SK-N-SH (cell line): Measurements from ENCODE around the gene KCNMB1. TPM values are rescaled to one million over a fixed set of nuclear protein-coding genes. Genes with fewer than 3 reads are reported as not detected.

ENCODE experiments used
- CTCF ChIA-PET: fragments of 300-600, 350-600 bp; formaldehyde crosslinking; extraction: SDS; loops from one replicate; lab custom pipeline; 2021; lab: Yijun Ruan, JAX
- POLR2A ChIA-PET: fragments of 350-600 bp; sonication (Branson Sonifier 250); formaldehyde crosslinking; extraction: SDS; loops from one replicate; lab custom pipeline; 2020; ENCODE audit warnings: antibody characterized with exemption, inconsistent platforms; lab: Yijun Ruan, JAX
- DNase-seq: peaks from one replicate; pipeline ENCODE4 v3.0.0; 2012
- H2AFZ ChIP-seq: fragments of 200-600 bp; sonication (generic); 2 replicates; pipeline ENCODE4 v1.8.1; 2016; ENCODE audit warnings: antibody characterized with exemption, mild to moderate bottlenecking, low read depth
- H3F3A ChIP-seq: fragments of 200-600 bp; sonication (generic); replicated peaks from 2 replicates; pipeline ENCODE3; 2016; ENCODE audit warnings: antibody characterized with exemption, mild to moderate bottlenecking; ENCODE audit not compliant: insufficient read depth
- H3K27ac ChIP-seq, 2 experiments: fragments of 200-500 bp in 1 of 2; fragments of 200-600 bp in 1 of 2; sonication (Bioruptor generic) in 1 of 2; sonication (generic), shearing (Covaris generic) in 1 of 2; 2 replicates each; pipeline versions ENCODE4 v1.5.1 to v1.6.1; 2014 to 2016; ENCODE audit warnings: low read depth in 2 of 2, inconsistent platforms in 1 of 2, low read length in 1 of 2, mild to moderate bottlenecking in 1 of 2, mixed read lengths in 1 of 2
- H3K27me3 ChIP-seq: fragments of 200-600 bp; sonication (generic), shearing (Covaris generic); 2 replicates; pipeline ENCODE4 v1.6.1; 2016; ENCODE audit warnings: mixed run types; ENCODE audit not compliant: insufficient read depth
- H3K36me3 ChIP-seq, 2 experiments: fragments of 200-500 bp in 1 of 2; fragments of 200-600 bp in 1 of 2; sonication (Bioruptor generic) in 1 of 2; sonication (generic) in 1 of 2; replicated peaks in 1 of 2; 2 replicates each; pipeline versions ENCODE3 to v1.5.1; 2014 to 2016; ENCODE audit warnings: low read length in 1 of 2, mild to moderate bottlenecking in 1 of 2; ENCODE audit not compliant: insufficient read depth in 2 of 2, control insufficient read depth in 1 of 2
- H3K4me1 ChIP-seq, 2 experiments: fragments of 200-500 bp in 1 of 2; fragments of 200-600 bp in 1 of 2; sonication (Bioruptor generic) in 1 of 2; sonication (generic), shearing (Covaris generic) in 1 of 2; 2 replicates each; pipeline versions ENCODE4 v1.5.1 to v1.6.1; 2014 to 2016; ENCODE audit warnings: low read depth in 1 of 2, low read length in 1 of 2, mixed run types in 1 of 2; ENCODE audit not compliant: insufficient read depth in 2 of 2, control insufficient read depth in 1 of 2
- H3K4me2 ChIP-seq: fragments of 200-600 bp; sonication (generic), shearing (Covaris generic); 2 replicates; pipeline ENCODE4 v1.6.1; 2017; ENCODE audit warnings: mixed run types
- H3K4me3 ChIP-seq, 2 experiments: fragments of 200-500 bp in 1 of 2; fragments of 200-600 bp in 1 of 2; sonication (Bioruptor generic) in 1 of 2; sonication (generic), shearing (Covaris generic) in 1 of 2; 2 replicates each; pipeline versions ENCODE4 v1.5.1 to v1.8.1; 2014 to 2016; ENCODE audit warnings: low read depth in 2 of 2, inconsistent platforms in 1 of 2, low read length in 1 of 2, mild to moderate bottlenecking in 1 of 2, mixed read lengths in 1 of 2, moderate library complexity in 1 of 2
- H3K79me2 ChIP-seq: fragments of 200-600 bp; sonication (generic); 2 replicates; pipeline ENCODE4 v1.8.1; 2017; ENCODE audit warnings: mild to moderate bottlenecking; ENCODE audit not compliant: insufficient read depth
- H3K9ac ChIP-seq: fragments of 200-600 bp; sonication (generic); 2 replicates; pipeline ENCODE4 v1.6.1; 2017; ENCODE audit warnings: mixed run types
- H3K9me2 ChIP-seq: fragments of 200-600 bp; sonication (generic); 2 replicates; pipeline ENCODE4 v1.6.1; 2017; ENCODE audit warnings: mixed run types
- H3K9me3 ChIP-seq: fragments of 200-600 bp; sonication (generic); 2 replicates; pipeline ENCODE4 v1.6.1; 2017; ENCODE audit warnings: mixed run types, mild to moderate bottlenecking, moderate library complexity
- H4K20me1 ChIP-seq: fragments of 200-600 bp; sonication (generic); 2 replicates; pipeline ENCODE4 v1.6.1; 2017; ENCODE audit warnings: mild to moderate bottlenecking, mixed run types; ENCODE audit not compliant: insufficient read depth
- EP300 ChIP-seq, 2 experiments: IDR thresholded peaks; 2 replicates each; pipeline versions ENCODE4 v1.4.0 to v1.6.1; 2012; ENCODE audit warnings: borderline replicate concordance in 1 of 2, low read depth in 1 of 2, low read length in 1 of 2
- RAD21 ChIP-seq: IDR thresholded peaks from 2 replicates; pipeline ENCODE4 v1.6.1; 2012; ENCODE audit warnings: mild to moderate bottlenecking, low read length
- TEAD4 ChIP-seq: IDR thresholded peaks from 2 replicates; pipeline ENCODE4 v1.4.0; 2012; ENCODE audit warnings: mild to moderate bottlenecking, borderline replicate concordance; ENCODE audit not compliant: insufficient read depth
- WGBS: methylation state at CpG from one replicate; pipeline ENCODE4 v1.1.6; 2017; ENCODE audit warnings: low lambda C conversion rate; 5-methylcytosine and 5-hydroxymethylcytosine counted together
- polyA plus RNA-seq, 3 experiments: library from polyadenylated mRNA; depleted of rRNA; stranded (reverse); fragments of >200 nt; gene quantifications; 2 replicates each; pipeline ENCODE4 v1.2.3, GENCODE V29; 2012
- TF ChIP-seq, protein P1 (sequence below): IDR thresholded peaks from 2 replicates; pipeline ENCODE4 v1.4.0; 2012; ENCODE audit warnings: low read depth, borderline replicate concordance
- TF ChIP-seq, protein P2 (sequence below): IDR thresholded peaks from 2 replicates; pipeline ENCODE4; 2012
- TF ChIP-seq, protein P3 (sequence below): fragments of 150-350 bp; IDR thresholded peaks from 2 replicates; pipeline ENCODE4 v1.6.1; 2017; ENCODE audit warnings: antibody characterized with exemption, low read length, low read depth, borderline replicate concordance
- TF ChIP-seq, protein P4 (sequence below): IDR thresholded peaks from 2 replicates; pipeline ENCODE4 v1.6.1; 2012; ENCODE audit warnings: mild to moderate bottlenecking, low read depth, low read length, moderate library complexity

The KCNMB1 gene
- polyA plus RNA-seq, 1 of the 3 experiments (the other 2 are of a cell fraction) = not detected

DNA sequence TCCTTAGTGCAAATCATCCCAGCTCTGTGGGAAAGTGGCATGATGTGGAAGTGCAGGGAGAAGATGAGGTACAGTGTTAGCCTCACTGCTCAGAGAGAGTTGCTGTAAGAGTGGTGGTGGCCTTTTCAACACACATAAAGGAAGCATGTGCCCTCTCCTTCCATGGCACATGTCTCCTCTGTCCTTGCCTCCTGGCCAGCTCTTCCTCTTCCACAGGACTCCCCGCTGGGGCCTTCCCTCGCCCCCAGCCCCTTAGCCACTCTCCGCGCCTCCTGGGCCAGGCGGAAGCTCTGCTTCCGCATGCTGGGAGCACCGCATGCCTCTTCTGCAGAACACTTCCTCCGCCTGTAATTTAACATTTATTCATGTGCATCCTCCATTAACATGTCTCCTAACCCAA is 4.8 kb upstream of the KCNMB1 start:
- Histone ChIP-seq H4K20me1 (no peaks in the 10 kb centered on the region), H3K9me2 (no peaks in the 10 kb centered on the region), H3K36me3 (no peaks in the 10 kb centered on the region), H3K79me2 (no peaks in the 10 kb centered on the region), H2AFZ (no peak overlapping the region), H3K27ac (no peak overlapping the region), H3K9me3 (no peaks in the 10 kb centered on the region), H3F3A (no peaks in the 10 kb centered on the region), H3K4me3 (no peak overlapping the region), H3K27me3 (no peaks in the 10 kb centered on the region), H3K9ac (no peak overlapping the region), H3K4me1 (peaks cover 0 to 7% of the 10 kb centered on the region in 2 experiments; a peak in 1 of 4 replicates), H3K4me2 (no peak overlapping the region)
- POLR2A ChIA-PET = no interaction called here
- CTCF ChIA-PET = interaction anchor here (1.5 kb wide), 1 partner anchor 168 kb away, joined by 4 read pairs; no protein-coding TSS in a partner anchor
- no peak for DNase-seq
- TF ChIP-seq, protein P1, sequence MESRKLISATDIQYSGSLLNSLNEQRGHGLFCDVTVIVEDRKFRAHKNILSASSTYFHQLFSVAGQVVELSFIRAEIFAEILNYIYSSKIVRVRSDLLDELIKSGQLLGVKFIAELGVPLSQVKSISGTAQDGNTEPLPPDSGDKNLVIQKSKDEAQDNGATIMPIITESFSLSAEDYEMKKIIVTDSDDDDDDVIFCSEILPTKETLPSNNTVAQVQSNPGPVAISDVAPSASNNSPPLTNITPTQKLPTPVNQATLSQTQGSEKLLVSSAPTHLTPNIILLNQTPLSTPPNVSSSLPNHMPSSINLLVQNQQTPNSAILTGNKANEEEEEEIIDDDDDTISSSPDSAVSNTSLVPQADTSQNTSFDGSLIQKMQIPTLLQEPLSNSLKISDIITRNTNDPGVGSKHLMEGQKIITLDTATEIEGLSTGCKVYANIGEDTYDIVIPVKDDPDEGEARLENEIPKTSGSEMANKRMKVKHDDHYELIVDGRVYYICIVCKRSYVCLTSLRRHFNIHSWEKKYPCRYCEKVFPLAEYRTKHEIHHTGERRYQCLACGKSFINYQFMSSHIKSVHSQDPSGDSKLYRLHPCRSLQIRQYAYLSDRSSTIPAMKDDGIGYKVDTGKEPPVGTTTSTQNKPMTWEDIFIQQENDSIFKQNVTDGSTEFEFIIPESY = no peak
- TF ChIP-seq, protein P2, sequence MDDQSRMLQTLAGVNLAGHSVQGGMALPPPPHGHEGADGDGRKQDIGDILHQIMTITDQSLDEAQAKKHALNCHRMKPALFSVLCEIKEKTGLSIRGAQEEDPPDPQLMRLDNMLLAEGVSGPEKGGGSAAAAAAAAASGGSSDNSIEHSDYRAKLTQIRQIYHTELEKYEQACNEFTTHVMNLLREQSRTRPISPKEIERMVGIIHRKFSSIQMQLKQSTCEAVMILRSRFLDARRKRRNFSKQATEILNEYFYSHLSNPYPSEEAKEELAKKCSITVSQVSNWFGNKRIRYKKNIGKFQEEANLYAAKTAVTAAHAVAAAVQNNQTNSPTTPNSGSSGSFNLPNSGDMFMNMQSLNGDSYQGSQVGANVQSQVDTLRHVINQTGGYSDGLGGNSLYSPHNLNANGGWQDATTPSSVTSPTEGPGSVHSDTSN = no peak
- WGBS = 72% methylated on average over 8 of the region's 8 CpGs

GRCh38 chr5:170393235-170393634 is 4.1 kb upstream of the KCNMB1 start:
- 58% methylated on average over 6 of the region's 6 CpGs for WGBS

More at GRCh38 chr5:170393235-170393634, 4.1 kb upstream of the KCNMB1 start:
- H3F3A ChIP-seq = no peaks in the 10 kb centered on the region
- DNase-seq = no peak
- peaks cover 0 to 7% of the 10 kb centered on the region in 2 experiments; a peak in 1 of 4 replicates for H3K4me1 ChIP-seq
- H3K4me2 ChIP-seq = no peak overlapping the region
- H3K9me3 ChIP-seq = no peaks in the 10 kb centered on the region
- ChIA-PET POLR2A (no interaction called here), CTCF (interaction anchor here (1.5 kb wide), 1 partner anchor 168 kb away, joined by 4 read pairs; no protein-coding TSS in a partner anchor)
- no peak for TF ChIP-seq TEAD4
- no peak for TF ChIP-seq RAD21
- TF ChIP-seq, protein P3, sequence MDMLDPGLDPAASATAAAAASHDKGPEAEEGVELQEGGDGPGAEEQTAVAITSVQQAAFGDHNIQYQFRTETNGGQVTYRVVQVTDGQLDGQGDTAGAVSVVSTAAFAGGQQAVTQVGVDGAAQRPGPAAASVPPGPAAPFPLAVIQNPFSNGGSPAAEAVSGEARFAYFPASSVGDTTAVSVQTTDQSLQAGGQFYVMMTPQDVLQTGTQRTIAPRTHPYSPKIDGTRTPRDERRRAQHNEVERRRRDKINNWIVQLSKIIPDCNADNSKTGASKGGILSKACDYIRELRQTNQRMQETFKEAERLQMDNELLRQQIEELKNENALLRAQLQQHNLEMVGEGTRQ = no peak
- TF ChIP-seq EP300 (IDR thresholded peaks at IDR 0.05; ENCODE audit: borderline replicate concordance in 1 of 2, low read depth in 1 of 2, low read length in 1 of 2) = no peak
- TF ChIP-seq, protein P1 = no peak
- TF ChIP-seq, protein P2 = no peak
- TF ChIP-seq, protein P4, sequence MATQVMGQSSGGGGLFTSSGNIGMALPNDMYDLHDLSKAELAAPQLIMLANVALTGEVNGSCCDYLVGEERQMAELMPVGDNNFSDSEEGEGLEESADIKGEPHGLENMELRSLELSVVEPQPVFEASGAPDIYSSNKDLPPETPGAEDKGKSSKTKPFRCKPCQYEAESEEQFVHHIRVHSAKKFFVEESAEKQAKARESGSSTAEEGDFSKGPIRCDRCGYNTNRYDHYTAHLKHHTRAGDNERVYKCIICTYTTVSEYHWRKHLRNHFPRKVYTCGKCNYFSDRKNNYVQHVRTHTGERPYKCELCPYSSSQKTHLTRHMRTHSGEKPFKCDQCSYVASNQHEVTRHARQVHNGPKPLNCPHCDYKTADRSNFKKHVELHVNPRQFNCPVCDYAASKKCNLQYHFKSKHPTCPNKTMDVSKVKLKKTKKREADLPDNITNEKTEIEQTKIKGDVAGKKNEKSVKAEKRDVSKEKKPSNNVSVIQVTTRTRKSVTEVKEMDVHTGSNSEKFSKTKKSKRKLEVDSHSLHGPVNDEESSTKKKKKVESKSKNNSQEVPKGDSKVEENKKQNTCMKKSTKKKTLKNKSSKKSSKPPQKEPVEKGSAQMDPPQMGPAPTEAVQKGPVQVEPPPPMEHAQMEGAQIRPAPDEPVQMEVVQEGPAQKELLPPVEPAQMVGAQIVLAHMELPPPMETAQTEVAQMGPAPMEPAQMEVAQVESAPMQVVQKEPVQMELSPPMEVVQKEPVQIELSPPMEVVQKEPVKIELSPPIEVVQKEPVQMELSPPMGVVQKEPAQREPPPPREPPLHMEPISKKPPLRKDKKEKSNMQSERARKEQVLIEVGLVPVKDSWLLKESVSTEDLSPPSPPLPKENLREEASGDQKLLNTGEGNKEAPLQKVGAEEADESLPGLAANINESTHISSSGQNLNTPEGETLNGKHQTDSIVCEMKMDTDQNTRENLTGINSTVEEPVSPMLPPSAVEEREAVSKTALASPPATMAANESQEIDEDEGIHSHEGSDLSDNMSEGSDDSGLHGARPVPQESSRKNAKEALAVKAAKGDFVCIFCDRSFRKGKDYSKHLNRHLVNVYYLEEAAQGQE = no peak
- no peak overlapping the region for H2AFZ ChIP-seq
- H3K79me2 ChIP-seq = no peaks in the 10 kb centered on the region
- no peak overlapping the region for H3K9ac ChIP-seq
- H3K27me3 ChIP-seq = no peaks in the 10 kb centered on the region
- H3K36me3 ChIP-seq = no peaks in the 10 kb centered on the region
- no peak overlapping the region for H3K27ac ChIP-seq
- H3K4me3 ChIP-seq = no peak overlapping the region
- no peaks in the 10 kb centered on the region for H3K9me2 ChIP-seq
- H4K20me1 ChIP-seq = no peaks in the 10 kb centered on the region
